NCI-H2196 treated with DMSO at 0.1 percent for 48 hours (cell line): ENCODE data around the gene CLTA.

ENCODE experiments used
- DNase-seq: peaks from one replicate; lab custom pipeline; 2025; ENCODE audit not compliant: unreplicated experiment; lab: John Stamatoyannopoulos, UW

The CLTA gene

DNA sequence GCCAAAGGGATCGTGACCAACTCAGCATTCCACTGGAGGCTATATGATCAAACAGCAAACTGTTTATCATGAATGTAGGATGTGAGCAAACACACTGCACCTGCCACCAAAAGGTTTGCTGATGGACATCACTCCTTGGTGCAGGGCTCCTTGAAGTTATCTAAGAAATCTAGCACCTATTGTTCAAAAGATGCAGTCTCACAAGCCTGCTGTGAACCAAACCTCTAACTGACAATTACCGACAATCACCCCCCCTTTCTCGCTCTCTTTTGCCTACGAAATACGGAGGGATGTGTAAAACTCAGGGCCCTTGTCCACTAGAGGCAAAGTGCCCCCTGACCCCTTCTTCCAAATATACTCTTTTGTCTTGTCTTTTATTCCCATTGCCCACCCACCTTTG is 2.5 kb upstream of the CLTA start:
- DNase-seq = no peak

GRCh38 chr9:36189976-36190375 is 745 bp upstream of the CLTA start:
- DNase-seq = no peak

GRCh38 chr9:36191290-36191645 is 547 bp downstream of the CLTA start:
- no peak for DNase-seq

- no peak for DNase-seq
Observed at GRCh38 chr9:36191686-36192085, 965 bp downstream of the CLTA start.

- no peak for DNase-seq
Observed at GRCh38 chr9:36192196-36192595, 1.5 kb downstream of the CLTA start.

- DNase-seq = no peak
Observed at GRCh38 chr9:36193023-36193422, 2.3 kb downstream of the CLTA start.

- no peak for DNase-seq
Observed at GRCh38 chr9:36194326-36195000, 3.7 kb downstream of the CLTA start.

DNA sequence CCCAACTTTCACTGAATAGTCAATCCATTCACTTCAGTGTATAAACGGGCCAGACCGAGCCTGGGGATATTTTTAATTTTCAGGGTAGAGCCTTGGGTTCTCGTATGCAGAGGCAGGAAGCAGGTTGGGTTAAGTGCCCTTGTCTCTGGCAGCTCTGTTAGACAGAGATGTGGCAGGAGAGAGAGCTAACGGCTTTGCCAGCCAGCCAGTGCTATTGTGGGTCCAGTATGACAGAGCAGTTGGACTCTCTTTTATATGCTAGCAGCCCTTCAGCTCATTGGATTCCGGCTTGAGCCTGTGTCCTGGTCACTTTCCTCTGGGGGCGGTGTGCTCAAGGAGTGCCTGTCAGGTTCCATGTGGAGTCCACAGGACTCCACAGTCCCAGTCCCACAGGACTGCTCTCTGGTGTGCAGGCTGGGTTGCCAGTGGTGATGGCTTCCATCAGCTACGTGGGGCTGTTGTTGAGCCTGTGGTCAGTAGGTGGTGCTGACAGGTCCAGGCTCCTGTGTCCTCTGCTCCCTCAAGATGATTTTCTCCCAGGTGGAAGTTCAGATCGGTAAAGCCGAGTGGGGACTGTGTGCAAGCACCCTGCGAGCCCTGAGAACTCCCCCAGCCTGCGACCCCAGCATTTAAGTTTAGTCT is 14.3 kb downstream of the CLTA start:
- no peak for DNase-seq

- no peak for DNase-seq
Observed at GRCh38 chr9:36207016-36207415, 16.3 kb downstream of the CLTA start.

- no peak for DNase-seq
Observed at GRCh38 chr9:36207546-36208012, 16.9 kb downstream of the CLTA start.

- DNase-seq = no peak
Observed at GRCh38 chr9:36208521-36209253, 18.0 kb downstream of the CLTA start.

GRCh38 chr9:36210722-36211121 is 20.0 kb downstream of the CLTA start:
- DNase-seq = no peak

DNA sequence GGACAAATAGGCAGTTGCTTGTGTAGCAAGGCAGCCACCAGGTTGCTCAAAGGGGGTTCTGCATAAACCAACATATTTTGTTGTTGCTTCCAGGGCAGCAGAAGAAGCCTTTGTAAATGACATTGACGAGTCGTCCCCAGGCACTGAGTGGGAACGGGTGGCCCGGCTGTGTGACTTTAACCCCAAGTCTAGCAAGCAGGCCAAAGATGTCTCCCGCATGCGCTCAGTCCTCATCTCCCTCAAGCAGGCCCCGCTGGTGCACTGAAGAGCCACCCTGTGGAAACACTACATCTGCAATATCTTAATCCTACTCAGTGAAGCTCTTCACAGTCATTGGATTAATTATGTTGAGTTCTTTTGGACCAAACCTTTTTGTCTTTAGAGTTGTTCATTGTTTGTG is 20.8 kb downstream of the CLTA start:
- no peak for DNase-seq

DNA sequence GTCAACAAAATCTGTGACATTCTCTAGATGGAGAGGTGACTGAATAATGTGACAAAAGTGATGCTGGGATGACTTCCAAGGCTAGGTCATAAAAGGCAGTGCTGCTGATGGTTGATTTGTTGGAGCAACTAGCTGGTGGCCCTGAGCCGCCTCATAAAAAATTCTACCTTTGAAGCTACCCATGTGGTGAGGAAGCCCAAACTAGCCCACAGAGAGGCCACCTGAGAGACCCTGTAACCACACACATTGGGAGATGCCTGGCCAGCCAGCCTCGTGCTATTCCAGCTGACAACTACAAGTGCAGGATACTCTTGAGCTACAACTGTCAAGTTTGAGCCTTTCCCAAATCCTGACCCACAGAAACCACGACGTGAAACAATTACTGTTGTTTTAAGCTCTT is 22.7 kb downstream of the CLTA start:
- DNase-seq = no peak

DNA sequence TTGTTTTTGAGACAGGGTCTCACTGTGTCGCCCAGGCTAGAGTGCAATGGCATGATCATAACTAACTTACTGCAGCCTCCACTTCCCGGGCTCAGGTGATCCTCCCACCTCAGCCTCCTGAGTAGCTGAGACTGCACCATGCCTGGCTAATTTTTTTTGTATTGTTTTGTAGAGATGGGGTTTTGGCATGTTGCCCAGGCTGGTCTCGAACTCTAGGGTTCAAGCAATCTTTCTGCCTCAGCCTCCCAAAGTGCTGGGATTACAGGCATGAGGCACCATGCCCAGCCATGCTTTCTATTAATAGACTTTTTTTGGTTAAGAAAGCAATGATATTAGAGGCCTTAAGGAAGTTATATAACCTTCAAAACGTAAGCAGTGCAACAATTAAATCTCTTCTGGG is 23.3 kb downstream of the CLTA start:
- DNase-seq = no peak

DNA sequence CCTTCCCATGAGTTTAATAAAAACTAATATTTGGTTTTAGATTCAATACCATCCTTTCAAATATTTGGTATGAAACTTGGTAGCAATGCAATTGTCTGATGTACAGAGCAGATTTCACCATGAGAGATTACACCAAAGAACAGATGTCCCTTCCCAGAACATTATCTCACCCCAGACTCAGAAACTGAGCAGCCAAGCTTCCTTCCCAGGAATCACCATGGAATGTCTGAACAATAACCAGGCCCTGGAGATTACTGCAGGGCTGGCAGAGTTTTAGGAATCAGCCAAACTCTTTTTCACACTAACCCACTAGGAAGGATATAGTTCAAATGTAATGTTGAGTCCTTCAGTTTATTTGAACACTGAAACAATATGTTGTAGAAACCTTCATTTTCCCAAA is 23.9 kb downstream of the CLTA start:
- DNase-seq = no peak

- DNase-seq = no peak
Observed at GRCh38 chr9:36217256-36217968, 26.7 kb downstream of the CLTA start.

GRCh38 chr9:36218011-36218410 is 27.3 kb downstream of the CLTA start:
- DNase-seq = no peak

DNA sequence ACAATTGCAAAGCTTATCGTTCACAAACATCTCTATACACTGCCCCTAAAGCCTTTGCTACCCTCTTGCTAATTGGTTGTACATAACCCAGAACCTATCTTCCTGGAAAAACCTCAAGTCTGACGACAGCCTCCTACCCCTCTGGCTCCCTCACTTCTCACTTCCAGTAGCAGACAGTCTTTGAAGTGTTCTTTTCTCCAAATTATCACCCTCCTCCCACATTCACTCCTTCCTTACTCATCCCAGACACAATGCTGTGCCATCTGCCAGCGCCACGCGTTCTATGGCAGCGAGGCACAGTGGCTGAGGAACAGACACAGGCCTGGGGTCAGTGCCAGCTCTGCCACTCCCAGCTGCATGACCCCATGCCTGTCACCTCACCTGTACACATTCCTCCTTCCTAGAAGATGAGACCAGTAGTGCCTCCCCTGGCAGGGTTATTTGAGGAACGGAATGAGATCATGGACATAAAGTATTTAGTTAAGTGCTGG is 27.7 kb downstream of the CLTA start:
- no peak for DNase-seq

GRCh38 chr9:36221667-36222066 is 30.9 kb downstream of the CLTA start:
- DNase-seq = no peak

- no peak for DNase-seq
Observed at GRCh38 chr9:36222449-36222848, 31.7 kb downstream of the CLTA start.

DNA sequence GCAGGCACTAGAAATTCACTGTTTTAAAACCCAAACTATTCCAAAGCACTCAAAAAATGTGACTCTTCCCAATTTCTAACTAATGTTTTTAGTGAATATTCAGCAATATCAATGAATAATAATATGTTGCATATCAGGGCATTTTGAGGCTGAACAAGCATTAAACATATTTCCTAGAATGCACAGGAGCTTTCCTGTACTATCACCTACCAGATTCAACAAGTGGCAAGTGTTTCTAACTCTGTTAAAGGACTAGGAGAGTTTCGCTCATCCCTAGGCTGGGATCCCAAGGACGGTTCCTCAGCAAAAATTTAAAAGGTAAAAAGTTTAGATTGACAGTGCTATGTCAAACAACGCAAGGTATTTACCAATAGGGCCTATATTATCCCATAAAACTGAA is 46.5 kb downstream of the CLTA start:
- DNase-seq = no peak
